Effector memory CD8-positive, alpha-beta T cell (primary cell): ENCODE results near the gene CDH6.

Experiments
- ATAC-seq: fragments of 150-1000 bp; cut with Tn5 transposase; replicated peaks from 2 replicates; pipeline ENCODE4 v1.10.0; 2021; ENCODE audit warnings: mild to moderate bottlenecking, moderate library complexity
- DNase-seq, 3 experiments: peaks; one replicate each; pipeline ENCODE4 v3.0.0; 2021
- H3K27ac Mint-ChIP-seq, 2 donors: one replicate each; pipeline ENCODE4 v1.8.0; 2022; ENCODE audit warnings: mild to moderate bottlenecking in 2 of 2, mixed read lengths in 2 of 2, moderate library complexity in 2 of 2
- H3K27me3 Mint-ChIP-seq, 2 donors: one replicate each; pipeline ENCODE4 v1.8.0; 2022; ENCODE audit warnings: mixed read lengths in 2 of 2
- H3K36me3 Mint-ChIP-seq: one replicate; pipeline ENCODE4 v1.8.0; 2022; ENCODE audit warnings: mild to moderate bottlenecking, moderate library complexity, mixed read lengths; ENCODE audit not compliant: insufficient read depth
- H3K4me1 Mint-ChIP-seq, 2 donors: one replicate each; pipeline ENCODE4 v1.8.0; 2022; ENCODE audit warnings: low read depth in 2 of 2, mixed read lengths in 2 of 2
- H3K4me3 Mint-ChIP-seq, 2 donors: one replicate each; pipeline ENCODE4 v1.8.0; 2022; ENCODE audit warnings: mild to moderate bottlenecking in 2 of 2, mixed read lengths in 2 of 2, moderate library complexity in 2 of 2
- H3K9me3 Mint-ChIP-seq, 2 donors: one replicate each; pipeline ENCODE4 v1.8.0; 2022; ENCODE audit warnings: mixed read lengths in 2 of 2

Gene CDH6

DNA sequence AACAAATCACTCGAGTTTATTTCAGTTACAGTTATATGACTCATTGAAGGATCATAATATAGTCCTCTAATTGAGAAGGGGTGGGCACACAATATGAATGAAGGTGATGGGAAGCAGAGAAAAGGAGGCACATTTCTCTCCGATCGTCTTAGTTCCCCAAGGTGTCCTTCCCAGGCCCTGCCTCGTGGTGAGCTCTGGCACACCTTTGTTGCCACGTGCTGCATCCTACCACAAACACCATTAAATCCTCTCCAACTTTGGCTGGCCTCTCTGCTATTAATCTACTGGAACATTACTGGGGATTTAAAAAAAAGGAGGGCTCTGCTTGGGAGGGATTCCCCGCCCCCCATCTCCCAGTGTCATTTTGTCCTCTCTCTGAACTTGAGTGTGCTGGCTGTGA lies 42.9 kb downstream of the CDH6 start:
- Mint-ChIP-seq H3K9me3 (peaks cover 2 to 10% of the 10 kb centered on the region in 2 donors), H3K27me3 (no peaks in the 10 kb centered on the region), H3K27ac (no peak overlapping the region), H3K4me3 (no peak overlapping the region), H3K4me1 (no peaks in the 10 kb centered on the region), H3K36me3 (no peaks in the 10 kb centered on the region)
- ATAC-seq, result no peak
- DNase-seq, result no peak

- Mint-ChIP-seq H3K4me1 (no peaks in the 10 kb centered on the region), H3K27me3 (no peaks in the 10 kb centered on the region), H3K36me3 (no peaks in the 10 kb centered on the region), H3K27ac (no peak overlapping the region), H3K4me3 (no peak overlapping the region), H3K9me3 (peaks cover 0 to 12% of the 10 kb centered on the region in 2 donors)
- DNase-seq (no peak), ATAC-seq (no peak)
Measured at GRCh38 chr5:31237174-31237573, 43.7 kb downstream of the CDH6 start.

DNA sequence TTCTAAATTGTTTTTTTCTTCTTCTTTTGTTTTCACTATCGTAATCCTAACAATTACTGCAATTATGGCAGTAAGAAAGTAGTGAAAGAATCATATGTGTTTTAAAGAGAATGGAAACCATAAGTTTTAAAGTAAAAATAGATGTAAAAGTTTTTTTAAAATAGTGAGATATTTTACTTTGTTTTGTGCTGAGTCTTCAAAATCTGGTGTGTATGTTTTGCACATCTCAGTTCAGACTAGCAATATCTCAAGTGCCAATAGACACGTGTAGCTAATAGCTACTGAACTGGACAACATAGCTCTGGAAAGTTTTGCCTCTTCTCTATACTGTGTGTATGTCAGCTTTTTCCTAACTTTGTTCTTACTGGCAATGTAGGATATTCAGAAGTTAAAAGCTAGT lies 45.0 kb downstream of the CDH6 start:
- Mint-ChIP-seq H3K9me3 (peaks cover 0 to 12% of the 10 kb centered on the region in 2 donors), H3K27me3 (no peaks in the 10 kb centered on the region), H3K27ac (no peak overlapping the region), H3K36me3 (no peaks in the 10 kb centered on the region), H3K4me1 (no peaks in the 10 kb centered on the region), H3K4me3 (no peak overlapping the region)
- DNase-seq (no peak), ATAC-seq (no peak)

GRCh38 chr5:31244921-31245320 lies 51.4 kb downstream of the CDH6 start:
- no peak for ATAC-seq
- H3K4me1 Mint-ChIP-seq, result no peaks in the 10 kb centered on the region
- DNase-seq, result no peak
- no peak overlapping the region for H3K4me3 Mint-ChIP-seq
- H3K27ac Mint-ChIP-seq, result no peak overlapping the region
- peaks cover 0 to 12% of the 10 kb centered on the region in 2 donors for H3K9me3 Mint-ChIP-seq
- H3K27me3 Mint-ChIP-seq, result no peaks in the 10 kb centered on the region
- no peaks in the 10 kb centered on the region for H3K36me3 Mint-ChIP-seq

GRCh38 chr5:31247381-31247780 lies 53.9 kb downstream of the CDH6 start:
- Mint-ChIP-seq H3K9me3 (no peaks in the 10 kb centered on the region), H3K27ac (no peak overlapping the region), H3K4me3 (no peak overlapping the region), H3K4me1 (no peaks in the 10 kb centered on the region), H3K36me3 (no peaks in the 10 kb centered on the region), H3K27me3 (no peaks in the 10 kb centered on the region)
- no peak for DNase-seq
- no peak for ATAC-seq

DNA sequence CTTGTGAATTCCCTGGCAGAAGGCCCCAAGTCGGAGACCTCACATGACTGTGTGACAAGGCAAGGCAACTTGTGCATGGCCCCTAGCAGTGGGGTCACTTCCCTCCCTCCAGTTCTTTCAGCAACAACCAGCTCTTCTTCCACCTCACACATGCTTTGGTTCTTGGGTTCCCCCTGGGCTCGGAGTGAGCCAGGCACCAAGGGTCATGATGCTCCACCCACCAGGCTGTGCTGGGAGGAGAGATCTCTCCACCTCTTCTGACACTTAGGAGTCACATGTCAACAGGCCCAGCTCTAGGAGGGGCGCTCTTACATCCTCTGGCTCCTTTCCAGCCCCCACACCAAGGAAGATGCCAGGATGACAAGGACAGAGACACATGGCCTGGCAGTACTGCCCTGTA lies 56.7 kb downstream of the CDH6 start:
- Mint-ChIP-seq H3K27me3 (no peaks in the 10 kb centered on the region), H3K9me3 (no peaks in the 10 kb centered on the region), H3K27ac (no peak overlapping the region), H3K4me1 (no peaks in the 10 kb centered on the region), H3K4me3 (no peak overlapping the region), H3K36me3 (no peaks in the 10 kb centered on the region)
- DNase-seq, result no peak
- ATAC-seq, result no peak

DNA sequence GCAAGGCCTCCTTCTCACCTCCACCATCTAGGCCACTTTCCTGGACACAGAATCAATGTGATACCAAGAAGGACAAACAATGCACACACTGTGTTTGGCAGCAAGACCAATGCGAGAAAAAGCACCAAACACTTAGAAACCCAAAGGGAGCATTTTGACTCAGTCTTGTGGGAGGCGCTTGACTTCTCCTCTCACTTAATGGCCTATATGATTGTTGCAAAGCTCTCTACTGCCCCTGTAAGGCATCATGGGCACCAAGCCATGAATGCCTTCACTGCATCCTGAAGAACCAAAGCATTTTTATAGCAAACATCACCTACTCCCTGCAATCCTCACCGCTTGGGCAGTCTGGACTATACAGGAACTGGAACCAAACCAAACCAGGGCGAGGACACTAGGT lies 57.5 kb downstream of the CDH6 start:
- H3K9me3 Mint-ChIP-seq, result no peaks in the 10 kb centered on the region
- ATAC-seq (no peak), DNase-seq (no peak)
- no peaks in the 10 kb centered on the region for H3K4me1 Mint-ChIP-seq
- H3K27ac Mint-ChIP-seq, result no peak overlapping the region
- no peaks in the 10 kb centered on the region for H3K27me3 Mint-ChIP-seq
- no peak overlapping the region for H3K4me3 Mint-ChIP-seq
- no peaks in the 10 kb centered on the region for H3K36me3 Mint-ChIP-seq

DNA sequence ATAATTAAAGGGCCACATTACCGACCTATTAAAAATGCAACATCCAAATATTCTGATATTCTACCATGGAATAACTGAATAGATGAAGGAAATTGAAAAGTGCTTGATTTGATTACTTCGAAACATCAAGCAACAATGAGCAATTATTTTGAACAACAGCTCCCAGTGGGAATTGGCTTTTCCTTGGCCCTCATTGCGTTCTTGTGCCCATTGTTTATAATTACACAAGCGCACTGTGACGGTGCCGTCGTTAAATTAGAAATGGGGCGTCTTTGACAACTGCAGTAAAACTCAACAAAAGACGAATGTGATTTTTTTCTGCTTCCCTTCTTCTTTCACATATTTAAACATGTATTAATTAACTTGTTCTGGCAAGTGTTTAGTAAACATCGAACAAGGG lies 61.6 kb downstream of the CDH6 start:
- no peak overlapping the region for H3K27ac Mint-ChIP-seq

DNA sequence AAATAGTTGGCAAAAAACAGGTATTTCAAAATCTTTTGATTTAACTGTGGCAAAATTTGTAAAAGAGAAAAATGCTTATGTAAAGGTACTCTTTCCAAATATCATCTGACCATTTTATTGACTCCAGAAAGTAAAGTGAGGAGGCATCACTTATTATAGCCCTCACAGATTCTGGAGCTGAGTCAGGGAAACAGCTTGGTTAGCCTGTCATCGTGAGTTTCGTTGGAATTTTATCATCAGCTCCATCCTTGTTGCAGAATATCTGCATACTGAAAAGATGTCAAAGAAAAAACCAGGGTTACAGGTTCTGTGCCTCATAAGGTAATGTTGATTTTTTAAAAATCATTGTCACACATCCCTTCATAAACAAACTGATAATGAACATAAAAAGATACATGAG lies 74.8 kb downstream of the CDH6 start:
- Mint-ChIP-seq H3K27ac (no peak overlapping the region), H3K36me3 (peaks cover 4% of the 10 kb centered on the region), H3K27me3 (no peaks in the 10 kb centered on the region), H3K4me3 (no peak overlapping the region), H3K9me3 (no peaks in the 10 kb centered on the region), H3K4me1 (no peaks in the 10 kb centered on the region)
- DNase-seq (no peak), ATAC-seq (no peak)

More for the DNA sequence above, 61.6 kb downstream of the CDH6 start:
- Mint-ChIP-seq H3K4me1 (no peaks in the 10 kb centered on the region), H3K9me3 (peaks cover 4 to 8% of the 10 kb centered on the region in 2 donors), H3K4me3 (no peak overlapping the region), H3K36me3 (no peaks in the 10 kb centered on the region), H3K27me3 (no peaks in the 10 kb centered on the region)
- no peak for ATAC-seq
- DNase-seq, result no peak

DNA sequence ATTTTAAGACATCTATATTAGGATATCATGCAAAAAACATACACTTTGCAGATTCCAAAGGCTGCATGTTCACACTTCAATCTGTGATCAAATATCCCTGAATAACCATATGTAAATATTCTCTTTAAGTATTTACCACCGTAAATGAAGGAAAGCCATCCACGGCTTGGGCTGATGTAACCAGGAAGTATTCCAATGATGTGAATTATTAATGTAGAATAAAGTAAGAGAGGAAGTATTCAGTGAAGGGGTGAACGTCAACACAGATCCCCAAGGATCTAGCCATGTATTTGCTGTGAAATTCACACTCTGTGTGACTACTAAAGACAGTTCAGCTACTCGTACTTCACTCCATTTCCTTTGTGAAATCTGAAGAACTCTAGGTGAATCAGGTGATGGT lies 75.2 kb downstream of the CDH6 start:
- H3K27ac Mint-ChIP-seq, result no peak overlapping the region
- no peak overlapping the region for H3K4me3 Mint-ChIP-seq
- no peak for DNase-seq
- no peak for ATAC-seq
- H3K4me1 Mint-ChIP-seq, result no peaks in the 10 kb centered on the region
- H3K9me3 Mint-ChIP-seq, result no peaks in the 10 kb centered on the region
- H3K36me3 Mint-ChIP-seq, result peaks cover 4% of the 10 kb centered on the region
- no peaks in the 10 kb centered on the region for H3K27me3 Mint-ChIP-seq

DNA sequence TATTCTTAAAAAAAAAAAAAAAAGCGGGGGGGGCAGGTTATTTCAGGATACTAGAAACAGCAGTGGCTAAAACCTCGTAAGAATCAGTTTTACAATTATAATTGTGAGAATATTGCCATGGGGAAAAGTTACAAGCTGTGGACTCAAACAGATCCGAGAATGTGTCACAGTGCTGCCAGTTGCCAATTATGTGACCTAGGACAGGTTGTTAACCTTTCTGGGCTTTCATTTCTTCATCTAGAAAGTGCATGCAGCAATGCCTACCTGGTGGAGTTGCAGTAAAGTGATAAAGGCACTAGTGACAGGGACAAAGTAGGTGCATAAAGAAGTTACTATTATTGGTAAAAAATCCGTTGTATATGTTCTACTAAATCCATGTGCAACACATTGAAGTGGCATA lies 75.8 kb downstream of the CDH6 start:
- Mint-ChIP-seq H3K4me3 (no peak overlapping the region), H3K36me3 (peaks cover 4% of the 10 kb centered on the region), H3K9me3 (no peaks in the 10 kb centered on the region), H3K27me3 (no peaks in the 10 kb centered on the region), H3K27ac (no peak overlapping the region), H3K4me1 (no peaks in the 10 kb centered on the region)
- DNase-seq (no peak), ATAC-seq (no peak)

DNA sequence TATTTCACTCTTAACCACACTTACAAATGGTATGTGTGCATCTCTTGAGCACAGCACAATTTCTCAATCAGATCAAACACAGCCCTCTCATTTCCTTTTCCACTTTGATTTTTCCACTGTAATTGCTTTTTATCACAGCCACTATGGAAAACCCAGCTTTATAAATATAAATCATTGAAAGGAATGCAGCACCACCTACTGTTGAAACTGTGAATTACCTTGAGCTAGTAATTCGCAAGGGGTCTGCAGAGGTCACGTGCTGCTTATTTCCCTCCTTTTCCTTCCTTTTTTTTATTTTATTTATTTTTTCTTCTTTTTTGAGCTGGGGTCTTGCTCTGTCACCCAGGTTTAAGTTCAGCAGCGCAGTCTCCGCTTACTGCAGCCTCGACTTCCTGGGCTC lies 76.9 kb downstream of the CDH6 start:
- no peak for DNase-seq
- Mint-ChIP-seq H3K9me3 (no peaks in the 10 kb centered on the region), H3K4me3 (no peak overlapping the region)

GRCh38 chr5:31271567-31271966 lies 78.1 kb downstream of the CDH6 start:
- Mint-ChIP-seq H3K27ac (no peak overlapping the region), H3K4me3 (no peak overlapping the region), H3K27me3 (no peaks in the 10 kb centered on the region), H3K9me3 (no peaks in the 10 kb centered on the region), H3K4me1 (no peaks in the 10 kb centered on the region), H3K36me3 (no peaks in the 10 kb centered on the region)
- DNase-seq (no peak), ATAC-seq (no peak)

More for the DNA sequence above, 76.9 kb downstream of the CDH6 start:
- H3K36me3 Mint-ChIP-seq, result peaks cover 4% of the 10 kb centered on the region
- no peaks in the 10 kb centered on the region for H3K27me3 Mint-ChIP-seq
- ATAC-seq, result no peak
- H3K27ac Mint-ChIP-seq, result no peak overlapping the region
- no peaks in the 10 kb centered on the region for H3K4me1 Mint-ChIP-seq

DNA sequence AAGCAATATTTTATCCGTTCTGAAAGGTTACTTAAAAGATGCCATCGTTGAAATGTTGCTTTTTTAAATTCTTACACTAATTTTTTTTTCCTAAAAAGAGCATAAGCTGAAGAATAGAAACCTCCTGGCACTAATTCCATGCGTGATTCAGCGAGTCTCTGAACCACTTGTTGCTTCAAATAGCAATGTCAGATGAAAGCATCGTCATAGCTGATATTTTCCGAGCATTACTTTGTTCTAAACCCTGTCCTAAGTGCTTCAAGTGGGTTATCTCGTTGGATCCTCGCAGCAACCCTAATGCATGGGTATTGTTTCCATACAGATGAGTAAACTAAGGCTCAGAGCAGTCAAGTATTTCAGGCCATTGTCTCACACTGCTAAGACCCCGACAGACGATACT lies 79.7 kb downstream of the CDH6 start:
- no peaks in the 10 kb centered on the region for H3K9me3 Mint-ChIP-seq
- ATAC-seq, result no peak
- no peaks in the 10 kb centered on the region for H3K36me3 Mint-ChIP-seq
- H3K4me3 Mint-ChIP-seq, result no peak overlapping the region
- no peaks in the 10 kb centered on the region for H3K4me1 Mint-ChIP-seq
- H3K27ac Mint-ChIP-seq, result no peak overlapping the region
- no peak for DNase-seq
- no peaks in the 10 kb centered on the region for H3K27me3 Mint-ChIP-seq

GRCh38 chr5:31273631-31274378 lies 80.3 kb downstream of the CDH6 start:
- Mint-ChIP-seq H3K9me3 (no peaks in the 10 kb centered on the region), H3K4me1 (no peaks in the 10 kb centered on the region), H3K4me3 (no peak overlapping the region), H3K27ac (no peak overlapping the region), H3K27me3 (no peaks in the 10 kb centered on the region), H3K36me3 (no peaks in the 10 kb centered on the region)
- ATAC-seq (no peak), DNase-seq (no peak)
